Trophoblast cell (in vitro differentiated cells and primary cell): ENCODE measurements around the gene TYMS.
"Not testable (repeated sequence)": the region's sequence is repeated elsewhere in the genome, so short reads cannot be mapped to it uniquely, and the experiment has no call there.

ENCODE experiments used
- DNase-seq, 2 donors: peaks; one replicate each; pipeline ENCODE4 v3.0.0-alpha.2; 2016
- H2AFZ ChIP-seq: 2 replicates; pipeline ENCODE4 v1.6.1; 2013; ENCODE audit warnings: low read length, moderate library complexity, mild to moderate bottlenecking; ENCODE audit not compliant: insufficient read depth, poor library complexity
- H2AK5ac ChIP-seq: 2 replicates; pipeline ENCODE4 v1.6.1; 2013; ENCODE audit warnings: mild to moderate bottlenecking, low read length
- H2BK120ac ChIP-seq: 2 replicates; pipeline ENCODE4 v1.6.1; 2013; ENCODE audit warnings: low read length, mild to moderate bottlenecking, moderate library complexity; ENCODE audit not compliant: insufficient read depth, poor library complexity
- H2BK12ac ChIP-seq: 2 replicates; pipeline ENCODE4 v1.6.1; 2013; ENCODE audit warnings: mild to moderate bottlenecking, low read length, moderate library complexity
- H2BK5ac ChIP-seq: 2 replicates; pipeline ENCODE4 v1.6.1; 2013; ENCODE audit warnings: low read length, low read depth, moderate library complexity, mild to moderate bottlenecking; ENCODE audit not compliant: poor library complexity
- H3K14ac ChIP-seq: 2 replicates; pipeline ENCODE4 v1.6.1; 2013; ENCODE audit warnings: mild to moderate bottlenecking, low read length
- H3K18ac ChIP-seq: 2 replicates; pipeline ENCODE4 v1.6.1; 2013; ENCODE audit warnings: mild to moderate bottlenecking, low read length
- H3K23ac ChIP-seq: 2 replicates; pipeline ENCODE4 v1.6.1; 2013; ENCODE audit warnings: low read length
- H3K27ac ChIP-seq: 2 replicates; pipeline ENCODE4 v1.5.1; 2013; ENCODE audit warnings: low read depth, mild to moderate bottlenecking, inconsistent platforms, low read length, moderate library complexity
- H3K27me3 ChIP-seq: 2 replicates; pipeline ENCODE4 v1.6.1; 2013; ENCODE audit warnings: inconsistent platforms, mild to moderate bottlenecking, low read length, moderate library complexity; ENCODE audit not compliant: insufficient read depth
- H3K36me3 ChIP-seq, 2 experiments: 1 replicate in 1 of 2; 2 replicates in 1 of 2; pipeline ENCODE4 v1.6.1; 2013; ENCODE audit warnings: low read length in 2 of 2, mild to moderate bottlenecking in 2 of 2, moderate library complexity in 1 of 2; ENCODE audit not compliant: insufficient read depth in 2 of 2, control insufficient read depth in 1 of 2
- H3K4ac ChIP-seq: 2 replicates; pipeline ENCODE4 v1.6.1; 2013; ENCODE audit warnings: low read depth, mild to moderate bottlenecking, low read length, moderate library complexity
- H3K4me1 ChIP-seq, 2 experiments: 1 replicate in 1 of 2; 2 replicates in 1 of 2; pipeline ENCODE4 v1.6.1; 2013; ENCODE audit warnings: low read length in 2 of 2, mild to moderate bottlenecking in 2 of 2, moderate library complexity in 1 of 2; ENCODE audit not compliant: insufficient read depth in 2 of 2, control insufficient read depth in 1 of 2
- H3K4me2 ChIP-seq: 2 replicates; pipeline ENCODE4 v1.6.1; 2013; ENCODE audit warnings: inconsistent platforms, mild to moderate bottlenecking, low read length, moderate library complexity
- H3K4me3 ChIP-seq: 2 replicates; pipeline ENCODE4 v1.5.1; 2013; ENCODE audit warnings: mild to moderate bottlenecking, low read depth, low read length, inconsistent platforms
- H3K79me1 ChIP-seq: one replicate; pipeline ENCODE4 v1.6.1; 2013; ENCODE audit warnings: low read length
- H3K79me2 ChIP-seq: 2 replicates; pipeline ENCODE4 v1.6.1; 2013; ENCODE audit warnings: low read length, mild to moderate bottlenecking; ENCODE audit not compliant: control insufficient read depth, insufficient read depth, poor library complexity
- H3K9ac ChIP-seq: 2 replicates; pipeline ENCODE4 v1.6.1; 2013; ENCODE audit warnings: mild to moderate bottlenecking, low read length
- H3K9me3 ChIP-seq: 2 replicates; pipeline ENCODE4 v1.6.1; 2013; ENCODE audit warnings: low read depth, mild to moderate bottlenecking, control low read depth, inconsistent platforms, low read length; ENCODE audit not compliant: insufficient read depth
- H4K12ac ChIP-seq: 2 replicates; pipeline ENCODE4 v1.6.1; 2013; ENCODE audit warnings: low read depth, mild to moderate bottlenecking, low read length, moderate library complexity
- H4K8ac ChIP-seq: 2 replicates; pipeline ENCODE4 v1.6.1; 2013; ENCODE audit warnings: low read depth, mild to moderate bottlenecking, low read length, moderate library complexity
- H4K91ac ChIP-seq: one replicate; pipeline ENCODE4 v1.6.1; 2013; ENCODE audit warnings: low read depth, mild to moderate bottlenecking, low read length, moderate library complexity
- WGBS: extraction: QIAGEN DNeasy Blood & Tissue Kit; methylation state at CpG from one replicate; pipeline ENCODE4 v1.1.7; 2013; ENCODE audit warnings: missing lambda C conversion rate; ENCODE audit not compliant: insufficient read length, insufficient coverage; ENCODE audit errors: extremely low coverage; 5-methylcytosine and 5-hydroxymethylcytosine counted together

The TYMS gene

DNA sequence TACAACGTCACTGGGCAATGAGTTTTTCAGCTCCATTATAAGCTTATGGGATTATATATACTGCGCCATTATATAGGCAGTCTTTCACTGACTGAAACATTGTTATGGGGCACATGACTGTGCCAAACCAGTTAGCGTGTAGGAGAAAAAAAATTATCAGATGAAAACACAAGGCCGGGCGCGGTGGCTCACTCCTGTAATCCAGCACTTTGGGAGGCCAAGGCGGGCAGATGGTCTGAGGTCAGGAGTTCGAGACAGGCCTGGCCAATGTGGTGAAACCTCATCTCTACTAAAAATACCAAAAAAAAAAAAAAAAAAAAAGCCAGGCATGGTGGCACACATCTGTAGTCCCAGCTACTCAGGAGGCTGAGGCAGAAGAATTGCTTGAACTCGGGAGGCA, 25.0 kb downstream of the TYMS start:
- not testable (repeated sequence) for H4K91ac ChIP-seq, H2AFZ ChIP-seq, H3K9me3 ChIP-seq, H3K18ac ChIP-seq, H2BK12ac ChIP-seq, H2BK120ac ChIP-seq, H2BK5ac ChIP-seq, H3K23ac ChIP-seq, H3K27me3 ChIP-seq, H3K4ac ChIP-seq, H3K79me1 ChIP-seq, H3K27ac ChIP-seq, H3K4me1 ChIP-seq, H4K12ac ChIP-seq, H2AK5ac ChIP-seq, H3K79me2 ChIP-seq, H3K4me3 ChIP-seq, DNase-seq, H4K8ac ChIP-seq, H3K14ac ChIP-seq, H3K9ac ChIP-seq, H3K4me2 ChIP-seq
- WGBS = no CpG with 5 or more reads among the region's 9 CpGs
- peaks cover 10 to 15% of the 10 kb centered on the region in 2 experiments for H3K36me3 ChIP-seq

DNA sequence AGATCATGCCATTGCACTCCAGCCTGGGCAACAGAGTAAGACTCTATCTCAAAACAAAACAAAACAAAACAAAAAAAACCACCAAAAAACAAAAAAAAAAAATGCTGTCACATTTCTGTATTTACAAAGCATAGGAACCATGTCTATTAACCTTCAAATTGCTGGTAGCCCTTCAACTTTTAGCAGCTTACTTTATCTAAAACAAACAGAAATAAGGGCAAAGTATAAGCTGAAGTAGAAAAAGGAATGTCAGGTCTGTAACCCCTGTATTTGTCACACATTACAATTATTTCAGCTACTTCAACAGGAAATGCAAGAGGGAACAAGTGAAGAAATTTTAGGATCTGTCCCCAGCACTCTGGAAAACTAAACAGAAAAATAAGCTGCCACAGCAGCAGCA, 25.4 kb downstream of the TYMS start:
- no peak overlapping the region for H3K14ac ChIP-seq
- no peak overlapping the region for H4K91ac ChIP-seq
- H2BK5ac ChIP-seq = no peak overlapping the region
- H3K79me2 ChIP-seq = no peaks in the 10 kb centered on the region
- H4K8ac ChIP-seq = no peak overlapping the region
- H3K9ac ChIP-seq = no peak overlapping the region
- H2AK5ac ChIP-seq = no peak overlapping the region
- no peak overlapping the region for H2BK120ac ChIP-seq
- no peak overlapping the region for H2BK12ac ChIP-seq
- H2AFZ ChIP-seq = no peak overlapping the region
- H3K18ac ChIP-seq = no peak overlapping the region
- no peaks in the 10 kb centered on the region for H3K27me3 ChIP-seq
- H3K79me1 ChIP-seq = no peaks in the 10 kb centered on the region
- H3K9me3 ChIP-seq = no peaks in the 10 kb centered on the region
- no peak for DNase-seq
- H3K4me1 ChIP-seq = no peaks in the 10 kb centered on the region
- no peak overlapping the region for H3K27ac ChIP-seq
- no peak overlapping the region for H4K12ac ChIP-seq
- H3K4me2 ChIP-seq = no peak overlapping the region
- H3K36me3 ChIP-seq = peaks cover 10 to 16% of the 10 kb centered on the region in 2 experiments
- H3K4me3 ChIP-seq = no peak overlapping the region
- H3K4ac ChIP-seq = no peak overlapping the region
- H3K23ac ChIP-seq = no peak overlapping the region

DNA sequence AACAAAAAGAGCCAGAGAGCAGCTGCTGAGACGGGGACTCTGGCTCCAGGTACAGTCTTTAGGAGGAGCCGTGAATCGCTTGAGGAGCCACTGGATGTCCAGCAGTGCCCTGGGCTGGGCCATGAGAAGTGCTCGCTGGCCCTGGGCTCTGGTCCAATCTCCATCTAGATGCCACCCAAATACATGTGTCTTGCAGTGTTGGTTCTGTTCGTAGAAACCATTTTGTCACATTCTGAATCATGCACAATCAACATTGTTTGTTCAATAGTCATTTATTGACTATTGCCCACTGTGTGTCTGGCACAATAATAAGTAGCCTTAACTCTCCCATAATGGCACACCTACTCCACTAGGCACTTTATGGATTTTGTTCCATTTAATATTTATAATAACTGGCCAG, 26.1 kb downstream of the TYMS start:
- no peak overlapping the region for H3K4ac ChIP-seq
- peaks cover 8 to 16% of the 10 kb centered on the region in 2 experiments for H3K36me3 ChIP-seq
- no peaks in the 10 kb centered on the region for H3K4me1 ChIP-seq
- no peak overlapping the region for H2AFZ ChIP-seq
- H4K12ac ChIP-seq = no peak overlapping the region
- no peak overlapping the region for H3K4me2 ChIP-seq
- no CpG with 5 or more reads among the region's 5 CpGs for WGBS
- H4K8ac ChIP-seq = no peak overlapping the region
- no peak overlapping the region for H3K4me3 ChIP-seq
- H4K91ac ChIP-seq = no peak overlapping the region
- no peak overlapping the region for H3K23ac ChIP-seq
- no peak for DNase-seq
- no peak overlapping the region for H3K18ac ChIP-seq
- H2BK12ac ChIP-seq = no peak overlapping the region
- no peak overlapping the region for H2BK5ac ChIP-seq
- no peak overlapping the region for H2AK5ac ChIP-seq
- no peak overlapping the region for H3K9ac ChIP-seq
- H3K14ac ChIP-seq = no peak overlapping the region
- H3K9me3 ChIP-seq = no peaks in the 10 kb centered on the region
- no peaks in the 10 kb centered on the region for H3K27me3 ChIP-seq
- H3K79me1 ChIP-seq = no peaks in the 10 kb centered on the region
- no peak overlapping the region for H2BK120ac ChIP-seq
- H3K79me2 ChIP-seq = no peaks in the 10 kb centered on the region
- no peak overlapping the region for H3K27ac ChIP-seq

DNA sequence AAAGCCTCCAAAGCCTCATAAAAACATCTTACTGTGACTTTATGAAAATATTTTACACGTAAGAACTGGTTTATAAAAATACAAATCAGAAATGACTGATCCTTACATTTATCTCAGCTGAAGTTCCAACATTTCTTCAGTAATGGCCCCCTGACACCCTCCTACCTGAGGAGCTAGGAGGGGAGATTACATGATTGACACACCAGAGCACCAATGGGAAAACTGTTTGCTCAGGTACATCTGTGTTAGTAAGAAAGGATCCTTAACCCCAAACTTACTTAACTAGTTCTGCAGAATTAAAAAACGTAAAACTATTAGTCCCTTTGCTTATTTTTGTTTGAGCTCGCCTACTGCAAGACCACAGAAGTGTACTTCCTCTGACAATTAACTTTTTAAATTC, 28.0 kb downstream of the TYMS start:
- Histone ChIP-seq H3K36me3 (peaks cover 12 to 20% of the 10 kb centered on the region in 2 experiments), H4K91ac (no peak overlapping the region), H3K23ac (no peak overlapping the region), H3K4ac (no peak overlapping the region), H2BK12ac (no peak overlapping the region), H2AFZ (no peak overlapping the region), H4K12ac (no peak overlapping the region), H3K79me1 (no peaks in the 10 kb centered on the region), H3K18ac (no peak overlapping the region), H3K4me2 (no peak overlapping the region), H3K4me3 (no peak overlapping the region), H3K27me3 (no peaks in the 10 kb centered on the region), H2BK5ac (no peak overlapping the region), H3K9me3 (no peaks in the 10 kb centered on the region), H2AK5ac (no peak overlapping the region), H3K9ac (no peak overlapping the region), H3K79me2 (no peaks in the 10 kb centered on the region), H2BK120ac (no peak overlapping the region), H4K8ac (no peak overlapping the region), H3K27ac (no peak overlapping the region), H3K14ac (no peak overlapping the region), H3K4me1 (no peaks in the 10 kb centered on the region)
- DNase-seq = no peak
- no CpG with 5 or more reads among the region's 3 CpGs for WGBS
